HG03280 (cell line): ENCODE results near the gene CCDC88C.
"Not testable (repeated sequence)": the region's sequence is repeated elsewhere in the genome, so short reads cannot be mapped to it uniquely, and the experiment has no call there.

Experiments used
- ATAC-seq: cut with Tn5 transposase; IDR thresholded peaks from one replicate; pipeline ENCODE4 v1.9.1; 2021; ENCODE audit warnings: mild to moderate bottlenecking, moderate library complexity; ENCODE audit not compliant: unreplicated experiment

Gene CCDC88C

GRCh38 chr14:91232603-91233002 is 185.0 kb downstream of the CCDC88C start:
- ATAC-seq: no peak

GRCh38 chr14:91232052-91232451 is 185.6 kb downstream of the CCDC88C start:
- no peak for ATAC-seq

GRCh38 chr14:91231446-91231845 is 186.2 kb downstream of the CCDC88C start:
- no peak for ATAC-seq

GRCh38 chr14:91230397-91231035 is 187.1 kb downstream of the CCDC88C start:
- ATAC-seq: no peak

GRCh38 chr14:91229743-91230200 is 187.8 kb downstream of the CCDC88C start:
- peak; percentile 58 for ATAC-seq

GRCh38 chr14:91229005-91229382 is 188.6 kb downstream of the CCDC88C start:
- ATAC-seq: no peak

- peak; percentile 75 for ATAC-seq
Measured at GRCh38 chr14:91228112-91229004, 189.3 kb downstream of the CCDC88C start.

- ATAC-seq: no peak
Measured at GRCh38 chr14:91227183-91227628, 190.4 kb downstream of the CCDC88C start.

GRCh38 chr14:91226360-91226759 is 191.3 kb downstream of the CCDC88C start:
- not testable (repeated sequence) for ATAC-seq

- no peak for ATAC-seq
Measured at GRCh38 chr14:91225025-91225424, 192.6 kb downstream of the CCDC88C start.

GRCh38 chr14:91223028-91223783 is 194.4 kb downstream of the CCDC88C start:
- no peak for ATAC-seq
